GM18520 (cell line): ENCODE data around the gene CNNM2.
"Not testable (repeated sequence)": the region's sequence is repeated elsewhere in the genome, so short reads cannot be mapped to it uniquely, and the experiment has no call there.

Source experiments
- ATAC-seq: cut with Tn5 transposase; IDR thresholded peaks from one replicate; pipeline ENCODE4 v1.9.1; 2021; ENCODE audit not compliant: unreplicated experiment

CNNM2 gene

DNA sequence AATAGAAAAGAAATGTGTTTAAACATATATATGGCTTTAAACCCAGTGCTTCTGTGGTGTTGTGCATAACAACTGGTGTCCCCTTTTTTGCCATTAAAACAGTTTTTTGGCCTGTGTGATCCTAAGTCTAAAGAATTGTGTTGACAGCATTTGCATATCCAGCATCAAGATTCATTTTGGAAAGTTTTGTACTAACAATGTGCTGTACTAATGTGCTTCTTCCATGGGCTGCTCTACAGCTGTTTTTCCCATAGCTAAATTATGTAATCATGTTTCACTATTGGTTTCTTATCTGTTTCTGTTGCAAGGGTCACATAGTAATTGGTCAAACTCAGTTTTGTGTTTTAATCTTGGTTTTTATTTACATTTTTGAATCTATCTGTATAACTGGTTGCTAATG lies 5.5 kb downstream of the CNNM2 start:
- no peak for ATAC-seq

DNA sequence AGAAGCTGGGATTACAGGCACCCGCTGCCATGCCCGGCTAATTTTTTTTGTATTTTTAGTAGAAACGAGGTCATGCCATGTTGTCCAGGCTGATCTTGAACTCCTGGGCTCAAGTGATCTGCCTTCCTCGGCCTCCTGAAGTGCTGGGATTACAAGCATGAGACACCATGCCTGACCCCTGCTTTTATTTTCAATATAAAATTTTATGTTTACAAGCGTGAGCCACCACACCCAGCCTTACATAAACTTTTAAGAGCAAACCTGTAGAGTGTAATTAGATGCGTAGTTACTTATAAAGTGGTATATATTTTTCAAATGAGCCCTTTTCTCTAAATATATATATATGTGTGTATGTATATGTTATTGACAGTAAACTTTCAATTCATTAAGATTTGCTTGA lies 8.7 kb downstream of the CNNM2 start:
- ATAC-seq = no peak

DNA sequence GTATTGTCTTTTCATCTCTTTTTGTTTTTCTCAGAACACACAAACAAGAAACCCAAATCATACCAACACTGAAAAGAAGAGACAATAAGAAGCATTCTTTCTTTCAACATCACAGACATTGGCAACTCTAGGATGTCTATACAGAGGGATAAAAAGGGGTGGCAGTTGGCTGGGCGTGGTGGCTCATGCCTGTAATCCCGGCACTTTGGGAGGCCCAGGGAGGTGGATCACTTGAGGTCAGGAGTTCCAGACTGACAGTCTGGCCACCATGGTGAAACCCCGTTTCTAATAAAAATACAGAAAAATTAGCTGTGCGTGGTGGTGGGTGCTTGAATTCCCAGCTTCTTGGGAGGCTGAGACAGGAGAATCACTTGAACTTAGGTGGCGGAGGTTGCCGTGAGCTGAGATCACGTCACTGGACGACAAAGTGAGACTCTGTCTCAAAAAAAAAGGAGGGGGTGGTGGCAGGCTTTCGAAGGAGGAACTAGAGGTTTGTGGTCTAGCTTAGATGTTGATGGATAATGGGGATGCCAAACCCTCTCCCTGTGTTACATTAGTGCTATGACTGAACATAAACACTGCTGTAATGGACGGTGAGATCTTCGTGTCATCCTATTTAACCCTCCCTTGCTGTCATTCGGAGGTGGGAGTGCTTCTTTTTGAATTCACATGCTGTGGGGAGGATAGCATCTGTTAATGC lies 9.4 kb downstream of the CNNM2 start:
- ATAC-seq = no peak

DNA sequence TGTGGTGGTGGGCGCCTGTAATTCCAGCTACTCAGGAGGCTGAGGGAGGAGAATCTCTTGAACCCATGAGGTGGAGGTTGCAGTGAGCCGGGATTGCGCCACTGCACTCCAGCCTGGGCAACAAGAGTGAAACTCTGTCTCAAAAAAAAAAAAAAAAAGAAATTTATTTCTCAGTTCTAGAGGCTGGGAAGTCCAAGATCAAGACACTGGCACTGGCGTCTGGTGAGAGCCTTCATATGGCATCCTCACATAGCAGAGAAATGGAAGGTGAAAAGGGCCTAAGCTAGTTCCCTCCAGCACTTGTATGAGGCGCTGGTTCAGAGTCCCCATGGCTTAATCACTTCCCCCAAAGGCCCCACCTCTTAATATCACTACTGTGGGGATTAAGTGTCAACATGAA lies 10.3 kb downstream of the CNNM2 start:
- ATAC-seq = not testable (repeated sequence)

DNA sequence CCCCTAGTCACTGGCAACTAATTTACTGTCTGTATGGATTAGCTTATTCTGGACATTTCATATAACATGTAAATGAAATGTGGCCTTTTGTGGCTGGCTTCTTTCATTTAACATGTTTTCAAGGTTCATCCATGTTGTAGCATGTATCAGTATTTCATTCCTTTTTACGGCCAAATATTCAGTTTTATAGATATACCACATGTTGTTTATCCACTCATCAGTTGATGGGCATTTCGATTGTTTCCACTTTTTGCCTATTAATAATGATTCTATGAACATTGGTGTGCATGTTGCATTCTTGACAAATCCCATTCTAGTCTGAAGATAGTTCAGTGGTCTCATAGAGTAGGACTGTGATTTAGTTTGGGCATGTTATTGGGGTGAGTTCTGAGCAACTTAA lies 12.6 kb downstream of the CNNM2 start:
- no peak for ATAC-seq

DNA sequence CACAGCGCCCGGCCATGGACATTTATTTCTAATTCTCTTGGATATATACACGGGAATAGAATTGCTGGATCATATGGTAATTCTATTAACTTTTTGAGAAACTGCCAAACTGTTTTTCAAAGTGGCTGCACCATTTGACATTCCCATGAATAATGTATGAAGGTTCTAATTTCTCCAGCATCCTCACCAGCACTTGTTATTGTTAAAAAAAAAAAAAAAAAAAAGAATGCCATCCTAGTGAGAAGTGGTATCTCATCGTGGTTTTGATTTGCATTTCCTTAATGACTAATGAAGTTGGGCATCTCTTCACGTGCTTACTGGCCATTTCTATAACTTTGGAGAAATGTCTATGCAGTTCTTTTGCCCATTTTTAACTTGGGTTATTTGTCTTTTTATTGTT lies 13.5 kb downstream of the CNNM2 start:
- no peak for ATAC-seq

DNA sequence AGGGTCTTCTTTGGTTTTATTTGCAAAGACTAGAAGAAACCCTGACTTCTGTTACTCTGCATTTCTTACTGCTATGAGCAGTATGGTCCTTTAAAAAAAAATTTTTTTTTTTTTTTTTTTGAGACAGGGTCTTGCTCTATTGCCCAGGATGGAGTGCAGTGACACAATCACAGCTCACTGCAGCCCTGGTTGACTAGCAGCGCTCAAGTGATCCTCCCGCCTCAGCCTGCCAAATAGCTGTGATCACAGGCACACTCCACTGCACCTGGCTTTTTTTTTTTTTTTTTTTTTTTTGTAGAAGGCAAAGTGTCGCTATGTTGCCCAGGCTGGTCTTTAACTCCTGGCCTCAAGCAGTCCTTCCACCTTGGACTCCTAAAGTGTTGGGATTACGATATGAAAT lies 17.4 kb downstream of the CNNM2 start:
- ATAC-seq = no peak

DNA sequence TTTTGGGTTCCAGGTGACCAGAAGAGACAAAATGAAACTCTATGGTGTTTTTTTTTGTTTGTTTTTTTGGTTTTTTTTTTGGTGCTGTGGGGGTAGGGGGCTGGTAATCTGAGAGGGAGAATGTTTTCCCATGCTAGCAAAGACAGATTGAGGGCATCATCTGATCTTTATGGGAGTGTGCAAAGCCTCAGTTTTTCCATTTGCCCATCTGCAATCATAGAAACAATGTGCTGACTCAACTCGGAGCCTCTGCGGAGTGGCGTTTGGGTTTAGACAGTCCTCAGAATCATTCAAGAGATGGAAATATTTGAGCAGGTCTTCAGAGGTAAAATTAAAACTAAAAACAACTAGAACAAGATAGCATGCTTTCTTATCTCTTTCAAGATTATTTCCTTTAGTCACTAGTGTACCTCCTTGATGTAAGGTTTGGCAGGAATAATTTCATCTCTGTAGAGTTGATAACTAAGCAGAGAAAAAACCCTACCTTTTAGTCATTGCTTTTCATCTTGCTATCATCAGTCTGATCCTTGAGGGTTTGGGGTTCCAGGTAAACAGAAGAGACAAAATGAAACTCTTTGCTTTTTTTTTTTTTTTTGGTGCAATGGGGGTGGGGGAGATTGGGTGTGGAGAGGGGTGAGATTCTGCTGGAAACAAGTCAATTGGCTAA lies 18.0 kb downstream of the CNNM2 start:
- ATAC-seq = no peak

DNA sequence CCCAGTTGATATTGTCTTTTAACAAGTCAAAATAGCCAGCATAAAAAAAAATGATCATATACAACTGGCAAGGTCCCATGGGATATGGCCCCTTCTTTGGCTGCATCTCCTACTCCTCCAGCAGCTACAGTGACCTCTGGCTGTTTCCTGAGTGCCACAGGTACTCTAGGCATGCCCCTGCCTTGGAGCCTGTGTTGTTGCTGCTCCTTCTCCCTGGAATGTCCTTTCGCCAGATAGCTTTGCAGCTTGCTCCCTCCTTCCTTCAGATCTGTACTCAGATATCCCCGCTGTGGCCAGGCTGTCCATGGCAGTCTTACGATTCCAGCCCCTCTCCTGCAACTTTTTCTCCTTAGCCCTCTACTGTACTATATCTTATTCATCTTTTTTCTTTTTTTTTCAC lies 23.3 kb downstream of the CNNM2 start:
- ATAC-seq = no peak

DNA sequence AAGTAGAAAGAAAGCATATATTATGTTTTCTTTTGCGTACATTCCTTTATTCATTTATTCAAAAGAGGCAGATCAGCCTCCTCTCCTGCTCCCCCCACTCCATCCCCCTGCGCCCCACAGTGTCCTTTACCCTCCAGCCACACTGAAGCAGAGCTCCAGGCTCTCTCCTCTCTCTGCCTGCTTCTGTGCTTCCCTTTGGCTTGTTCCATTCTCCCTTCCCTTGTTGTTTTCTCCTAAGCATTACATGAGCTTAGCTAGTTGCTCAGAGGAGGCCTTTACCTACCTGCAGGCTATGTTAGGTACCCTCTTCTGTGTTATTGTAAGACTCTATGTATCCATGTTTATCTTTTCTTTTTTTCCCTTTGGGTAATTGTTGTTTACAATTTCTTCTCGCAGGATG lies 27.4 kb downstream of the CNNM2 start:
- no peak for ATAC-seq

DNA sequence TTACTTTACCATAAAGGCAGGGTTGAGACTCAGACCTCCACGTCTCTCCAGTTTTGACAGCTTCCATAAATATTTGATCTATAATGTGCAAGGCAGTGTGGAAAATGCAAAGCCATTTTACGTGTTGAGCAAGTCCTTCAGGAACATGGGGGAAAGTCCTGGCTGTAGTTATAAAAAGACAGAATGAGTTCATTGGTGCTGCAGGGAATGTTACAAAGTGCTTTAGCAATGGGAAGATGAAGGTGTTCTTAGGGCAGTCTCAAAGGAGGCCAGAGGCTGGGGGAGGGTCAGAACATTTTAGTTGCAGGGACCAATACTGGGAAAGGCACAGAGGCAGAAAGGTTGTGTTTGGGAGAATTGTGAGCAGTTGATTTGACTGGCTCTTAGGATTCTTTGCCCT lies 27.9 kb downstream of the CNNM2 start:
- ATAC-seq = no peak

DNA sequence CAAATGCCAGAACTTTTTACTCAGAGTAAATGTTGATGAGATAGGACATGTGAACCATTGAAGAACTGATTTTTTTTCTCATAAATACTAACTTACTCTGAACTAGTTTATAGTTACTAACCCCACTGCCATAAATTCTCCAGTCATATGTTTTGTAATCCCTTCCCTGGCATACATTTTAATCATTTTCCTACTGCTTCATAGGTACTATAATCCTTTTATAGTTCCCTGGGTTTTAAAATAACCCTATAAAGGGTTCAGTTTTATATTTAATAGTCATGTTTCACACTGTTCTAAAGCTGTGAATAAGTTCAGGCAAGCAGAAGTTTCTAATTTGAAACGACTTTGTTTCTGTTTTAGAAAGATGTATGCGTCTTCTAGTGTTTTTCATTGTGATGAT lies 28.9 kb downstream of the CNNM2 start:
- ATAC-seq = no peak

DNA sequence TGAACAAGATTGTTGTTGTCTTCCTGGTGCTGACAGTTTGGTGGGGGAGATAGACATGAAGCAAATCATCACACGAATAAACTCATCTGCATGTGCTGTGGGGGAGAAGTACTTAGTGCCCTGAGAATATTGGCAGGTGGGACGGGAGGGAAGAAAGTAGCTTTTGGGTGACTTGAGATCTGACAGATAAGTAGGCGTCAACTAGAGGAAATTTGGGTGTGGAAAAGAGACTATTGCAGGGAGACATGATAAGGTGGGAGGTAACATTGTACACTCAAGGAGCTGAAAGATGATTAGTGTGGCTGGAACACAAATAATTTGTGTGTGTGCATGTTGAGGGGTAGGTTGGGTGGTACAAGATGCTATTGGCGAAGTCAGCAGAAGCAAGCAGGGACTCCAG lies 30.1 kb downstream of the CNNM2 start:
- no peak for ATAC-seq

DNA sequence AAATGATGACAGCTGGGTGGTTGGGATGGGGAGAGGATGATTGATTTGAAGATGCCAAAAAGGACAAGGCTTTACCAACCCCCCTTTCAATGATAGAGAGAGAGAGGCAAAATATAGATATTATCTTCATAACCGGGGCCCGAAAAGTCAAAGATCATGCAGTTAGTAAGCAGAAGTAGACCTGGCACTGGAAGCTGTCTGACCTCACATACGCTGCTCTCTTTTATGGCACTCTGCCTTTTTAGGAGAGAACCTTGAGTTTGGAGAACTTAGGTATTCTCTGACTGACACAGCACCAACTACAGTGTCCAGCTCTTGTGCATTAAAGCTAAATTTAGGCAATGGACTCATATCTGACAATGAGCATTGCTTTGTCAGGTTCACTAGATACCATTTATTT lies 30.7 kb downstream of the CNNM2 start:
- ATAC-seq = no peak

DNA sequence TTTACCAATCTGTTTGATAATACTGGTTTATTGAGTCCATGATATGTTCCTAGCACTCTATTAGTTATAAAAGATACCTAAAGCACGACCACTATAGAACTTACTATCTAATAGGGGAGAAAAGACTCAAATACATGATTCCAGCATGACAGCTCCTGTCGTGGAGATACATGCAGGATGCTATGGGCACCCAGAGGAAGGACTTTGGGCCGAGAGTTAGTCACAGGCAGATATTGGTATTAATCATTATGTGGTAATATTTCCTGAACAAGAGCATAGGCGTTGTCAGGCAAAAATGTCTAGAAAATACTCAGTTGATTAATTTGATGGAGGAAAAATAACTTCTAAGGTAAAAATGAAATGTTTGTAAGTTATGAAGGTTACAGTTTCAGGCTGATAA lies 31.8 kb downstream of the CNNM2 start:
- ATAC-seq = no peak

DNA sequence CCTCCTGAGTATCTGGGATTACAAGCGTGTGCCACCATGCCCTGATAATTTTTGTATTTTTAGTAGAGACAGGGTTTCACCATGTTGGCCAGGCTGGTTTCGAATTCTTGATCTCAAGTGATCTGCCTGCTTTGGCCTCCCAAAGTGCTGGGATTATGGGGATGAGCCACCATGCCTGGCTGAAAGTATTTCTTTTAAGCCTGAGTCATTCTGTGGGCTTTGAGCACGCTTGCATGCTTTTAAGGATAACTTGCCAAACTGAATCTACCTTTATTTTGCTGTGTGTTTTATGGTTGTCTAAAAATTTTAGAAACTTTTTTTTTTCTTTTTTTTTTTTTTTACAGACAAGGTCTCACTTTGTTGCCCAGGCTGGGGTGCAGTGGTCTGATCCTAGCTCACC lies 33.2 kb downstream of the CNNM2 start:
- no peak for ATAC-seq

DNA sequence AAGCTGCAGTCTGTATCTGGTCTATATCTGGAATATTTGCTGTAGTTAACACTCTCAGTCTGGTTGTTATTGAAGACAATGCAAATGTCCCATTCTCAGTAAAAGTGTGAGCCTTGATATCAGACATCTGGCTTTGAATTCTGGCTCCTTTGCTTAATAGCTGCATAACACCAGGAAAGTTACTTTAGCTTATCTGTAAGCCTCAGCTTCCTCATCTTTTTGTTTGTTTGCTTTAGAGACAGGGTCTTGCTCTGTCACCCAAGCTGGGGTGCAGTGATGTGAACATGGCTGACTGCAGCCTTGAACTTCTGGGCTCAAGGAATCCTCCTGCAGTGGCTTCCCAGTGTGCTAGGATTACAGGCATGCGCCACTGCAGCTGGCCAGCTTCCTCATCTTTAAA lies 41.3 kb downstream of the CNNM2 start:
- no peak for ATAC-seq

DNA sequence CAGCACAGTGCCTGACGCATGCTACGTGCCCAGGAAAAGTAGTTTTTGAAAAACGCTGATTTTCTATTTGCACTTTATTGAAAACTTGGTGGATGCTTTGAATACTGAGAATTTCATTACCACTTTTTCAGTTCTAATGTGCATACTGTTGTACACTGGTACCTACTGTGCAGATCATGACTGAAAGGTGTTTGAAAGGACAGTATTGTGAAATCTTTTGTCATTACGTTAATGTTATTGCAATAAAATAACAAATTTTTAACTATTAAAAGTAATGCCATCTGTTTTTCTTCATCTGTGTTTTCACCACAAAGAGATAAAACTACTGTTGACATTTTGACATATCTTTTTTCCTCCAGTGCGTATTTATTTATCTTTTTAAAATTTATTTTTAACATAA lies 42.1 kb downstream of the CNNM2 start:
- ATAC-seq = no peak

DNA sequence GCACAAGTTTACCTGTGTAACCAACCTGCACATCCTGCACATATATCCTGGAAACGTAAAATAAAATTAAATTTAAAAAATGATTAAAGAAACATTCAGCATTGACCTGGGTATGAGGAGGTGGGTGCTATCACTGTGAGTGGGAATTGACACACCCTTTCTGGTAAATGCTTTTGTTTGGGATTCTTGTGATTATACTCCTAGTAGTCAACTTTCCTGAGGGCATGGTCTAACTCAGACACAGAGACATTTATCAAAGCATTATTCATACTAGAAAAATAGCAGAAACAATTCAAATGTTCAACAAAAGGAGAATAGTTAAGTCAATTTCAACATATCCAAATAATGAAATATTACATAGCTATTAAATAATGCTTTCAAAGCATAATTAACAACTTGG lies 44.2 kb downstream of the CNNM2 start:
- ATAC-seq = no peak

DNA sequence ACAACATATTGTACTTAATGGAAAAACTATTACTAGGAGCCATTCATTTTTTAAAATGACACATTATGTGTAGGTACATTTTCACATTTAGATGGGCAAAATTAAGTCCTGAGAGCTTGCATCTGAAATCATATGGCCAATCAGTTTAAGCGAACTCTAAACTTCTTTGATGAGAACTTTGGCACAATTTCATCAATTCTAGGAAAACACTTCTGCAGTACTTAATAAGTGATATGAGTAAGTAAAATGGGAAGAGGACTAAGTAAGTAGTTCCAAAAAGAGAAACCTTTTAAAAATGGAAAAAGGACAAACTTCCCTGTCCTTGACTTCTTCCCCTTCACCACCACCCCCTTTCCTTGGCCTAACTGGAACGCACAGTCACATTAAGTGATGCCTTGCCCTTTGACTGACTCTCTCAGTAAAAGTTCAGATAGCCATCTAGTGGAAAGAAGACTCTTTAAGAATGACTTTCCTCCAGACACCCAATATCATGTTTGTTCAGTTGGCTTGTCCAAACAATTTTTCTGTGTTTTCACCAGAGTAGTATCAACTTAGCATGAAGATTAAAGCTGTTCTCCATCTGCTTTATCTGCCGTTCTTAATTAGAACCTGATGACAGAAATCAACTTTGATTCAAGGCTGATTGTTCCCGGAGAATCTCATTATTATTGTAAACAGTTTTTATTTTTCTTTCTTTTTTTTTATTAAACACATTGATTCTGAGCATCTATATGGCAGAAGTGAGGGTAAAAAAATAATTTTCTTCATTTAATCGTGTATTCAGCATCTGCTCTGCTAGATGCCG lies 45.1 kb downstream of the CNNM2 start:
- no peak for ATAC-seq

DNA sequence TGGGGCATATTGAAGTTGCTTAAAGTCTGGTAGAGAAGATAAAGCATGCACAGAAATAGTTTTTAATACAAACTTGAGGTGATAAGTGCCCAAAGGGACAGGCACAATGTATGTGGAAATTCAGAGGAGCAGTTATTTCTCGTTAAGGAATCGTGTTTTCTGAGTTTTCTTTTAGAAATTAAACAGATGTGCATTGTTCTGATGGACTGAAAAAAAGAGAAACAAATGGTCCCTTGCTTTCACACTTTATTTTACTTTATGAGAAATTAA lies 45.6 kb downstream of the CNNM2 start:
- ATAC-seq = no peak

DNA sequence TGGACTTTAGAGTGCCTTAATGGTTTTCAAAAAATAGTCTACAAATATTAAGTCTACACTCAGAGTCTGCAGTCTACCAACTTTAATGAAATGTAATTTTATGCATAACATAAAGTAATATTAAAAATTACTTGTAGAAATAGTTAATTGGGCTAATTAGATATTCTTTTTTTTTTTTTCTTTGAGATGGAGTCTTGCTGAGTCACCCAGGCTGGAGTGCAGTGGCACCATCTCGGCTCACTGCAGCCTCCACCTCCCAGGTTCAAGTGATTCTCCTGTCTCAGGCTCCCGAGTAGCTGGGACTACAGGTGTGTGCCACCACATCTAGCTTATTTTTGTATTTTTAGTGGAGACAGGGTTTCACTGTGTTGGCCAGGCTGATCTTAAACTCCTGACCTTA lies 46.0 kb downstream of the CNNM2 start:
- ATAC-seq = not testable (repeated sequence)

DNA sequence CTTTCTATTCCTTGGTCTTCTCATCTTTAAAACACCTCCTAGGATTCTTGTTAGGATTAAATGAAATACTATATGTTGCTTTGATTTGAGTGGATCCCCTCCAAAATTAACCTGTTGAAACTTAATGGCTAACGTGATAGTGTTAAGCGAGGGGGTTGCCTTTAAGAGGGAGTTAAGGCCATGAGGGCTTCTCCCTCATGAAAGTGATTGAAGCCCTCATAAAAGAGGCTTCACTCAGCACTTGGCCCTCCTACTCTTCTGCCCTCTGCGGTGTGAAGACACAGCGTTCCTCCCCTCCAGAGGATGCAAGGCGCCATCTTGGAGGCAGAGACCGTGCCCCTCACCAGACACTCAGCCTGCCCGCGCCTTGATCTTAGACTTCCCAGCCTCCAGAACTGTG lies 46.6 kb downstream of the CNNM2 start:
- no peak for ATAC-seq
